IPS DF 6.9 (cell line): ENCODE measurements around the gene FOXL3.

ENCODE experiments used
- DNase-seq: peaks from one replicate; pipeline ENCODE4 v3.0.0-alpha.2; 2013; ENCODE audit warnings: low read depth, low spot score
- H3K27ac ChIP-seq: one replicate; pipeline ENCODE4 v1.5.1; 2013; ENCODE audit warnings: low read length, control low read depth
- H3K27me3 ChIP-seq: 2 replicates; pipeline ENCODE4 v1.6.1; 2013; ENCODE audit warnings: mild to moderate bottlenecking, low read length; ENCODE audit not compliant: control insufficient read depth, insufficient read depth
- H3K36me3 ChIP-seq: 2 replicates; pipeline ENCODE4 v1.6.1; 2013; ENCODE audit warnings: low read length; ENCODE audit not compliant: control insufficient read depth, insufficient read depth
- H3K4me1 ChIP-seq: 2 replicates; pipeline ENCODE4 v1.6.1; 2013; ENCODE audit warnings: low read length; ENCODE audit not compliant: control insufficient read depth, insufficient read depth
- H3K4me3 ChIP-seq: 2 replicates; pipeline ENCODE4 v1.5.1; 2013; ENCODE audit warnings: mild to moderate bottlenecking, low read length
- H3K9me3 ChIP-seq: 2 replicates; pipeline ENCODE4 v1.6.1; 2013; ENCODE audit warnings: low read length, inconsistent platforms; ENCODE audit not compliant: control insufficient read depth, insufficient read depth
- WGBS: extraction: QIAGEN DNeasy Blood & Tissue Kit; methylation state at CpG from one replicate; pipeline ENCODE4 v1.1.7; 2013; ENCODE audit warnings: mixed read lengths, missing lambda C conversion rate; ENCODE audit not compliant: insufficient read length, insufficient coverage; 5-methylcytosine and 5-hydroxymethylcytosine counted together

Gene FOXL3

GRCh38 chr7:315516-316265, 25.7 kb downstream of the FOXL3 start:
- Histone ChIP-seq H3K27me3 (no peaks in the 10 kb centered on the region), H3K27ac (no peak overlapping the region), H3K4me3 (no peak overlapping the region), H3K4me1 (no peaks in the 10 kb centered on the region), H3K36me3 (no peaks in the 10 kb centered on the region), H3K9me3 (no peaks in the 10 kb centered on the region)
- WGBS = no CpG with 5 or more reads among the region's 16 CpGs
- DNase-seq = no peak

- Histone ChIP-seq H3K27me3 (no peaks in the 10 kb centered on the region), H3K4me3 (no peak overlapping the region), H3K9me3 (no peaks in the 10 kb centered on the region), H3K36me3 (no peaks in the 10 kb centered on the region), H3K27ac (no peak overlapping the region), H3K4me1 (no peaks in the 10 kb centered on the region)
- DNase-seq = no peak
- no CpG with 5 or more reads among the region's 27 CpGs for WGBS
Measured at GRCh38 chr7:317643-318405, 27.9 kb downstream of the FOXL3 start.

GRCh38 chr7:318476-318875, 28.5 kb downstream of the FOXL3 start:
- Histone ChIP-seq H3K4me1 (no peaks in the 10 kb centered on the region), H3K9me3 (no peaks in the 10 kb centered on the region), H3K36me3 (no peaks in the 10 kb centered on the region), H3K27me3 (no peaks in the 10 kb centered on the region), H3K4me3 (no peak overlapping the region), H3K27ac (no peak overlapping the region)
- DNase-seq = no peak
- WGBS = no CpG with 5 or more reads among the region's 9 CpGs

GRCh38 chr7:318878-319661, 29.1 kb downstream of the FOXL3 start:
- Histone ChIP-seq H3K4me3 (no peak overlapping the region), H3K4me1 (no peaks in the 10 kb centered on the region), H3K27me3 (no peaks in the 10 kb centered on the region), H3K27ac (no peak overlapping the region), H3K9me3 (no peaks in the 10 kb centered on the region), H3K36me3 (no peaks in the 10 kb centered on the region)
- no CpG with 5 or more reads among the region's 18 CpGs for WGBS
- no peak for DNase-seq

- Histone ChIP-seq H3K4me3 (no peak overlapping the region), H3K4me1 (no peaks in the 10 kb centered on the region), H3K36me3 (no peaks in the 10 kb centered on the region), H3K27ac (no peak overlapping the region), H3K27me3 (no peaks in the 10 kb centered on the region), H3K9me3 (no peaks in the 10 kb centered on the region)
- DNase-seq = no peak
- no CpG with 5 or more reads among the region's 2 CpGs for WGBS
Measured at GRCh38 chr7:320297-320696, 30.3 kb downstream of the FOXL3 start.

GRCh38 chr7:322111-322671, 32.2 kb downstream of the FOXL3 start:
- Histone ChIP-seq H3K27ac (no peak overlapping the region), H3K9me3 (no peaks in the 10 kb centered on the region), H3K4me1 (no peaks in the 10 kb centered on the region), H3K36me3 (no peaks in the 10 kb centered on the region), H3K27me3 (no peaks in the 10 kb centered on the region), H3K4me3 (peak overlapping the region; percentile 2; the same call in 1 of the 2 replicates)
- peak; percentile 41 for DNase-seq
- no CpG with 5 or more reads among the region's 45 CpGs for WGBS

GRCh38 chr7:322708-323111, 32.7 kb downstream of the FOXL3 start:
- H3K9me3 ChIP-seq = no peaks in the 10 kb centered on the region
- H3K4me3 ChIP-seq = no peak overlapping the region
- H3K27ac ChIP-seq = no peak overlapping the region
- WGBS = no CpG with 5 or more reads among the region's 6 CpGs
- DNase-seq = no peak
- no peaks in the 10 kb centered on the region for H3K4me1 ChIP-seq
- no peaks in the 10 kb centered on the region for H3K27me3 ChIP-seq
- no peaks in the 10 kb centered on the region; the same call in 1 of the 2 replicates for H3K36me3 ChIP-seq

- Histone ChIP-seq H3K9me3 (no peaks in the 10 kb centered on the region), H3K4me3 (no peak overlapping the region), H3K27me3 (no peaks in the 10 kb centered on the region), H3K36me3 (no peaks in the 10 kb centered on the region; the same call in 1 of the 2 replicates), H3K4me1 (no peaks in the 10 kb centered on the region), H3K27ac (no peak overlapping the region)
- DNase-seq = no peak
- no CpG with 5 or more reads among the region's 10 CpGs for WGBS
Measured at GRCh38 chr7:323410-323809, 33.4 kb downstream of the FOXL3 start.

GRCh38 chr7:324011-324410, 34.0 kb downstream of the FOXL3 start:
- Histone ChIP-seq H3K9me3 (no peaks in the 10 kb centered on the region), H3K4me1 (no peaks in the 10 kb centered on the region), H3K27me3 (no peaks in the 10 kb centered on the region), H3K27ac (no peak overlapping the region), H3K4me3 (no peak overlapping the region), H3K36me3 (no peaks in the 10 kb centered on the region; the same call in 1 of the 2 replicates)
- DNase-seq = no peak
- WGBS = no CpG with 5 or more reads among the region's 8 CpGs
